BJ (cell line): Measurements from ENCODE around the gene SIGLEC8. TPM values are rescaled to one million over a fixed set of nuclear protein-coding genes. Genes with fewer than 3 reads are reported as not detected.
"Not testable (repeated sequence)": the region's sequence is repeated elsewhere in the genome, so short reads cannot be mapped to it uniquely, and the experiment has no call there.

Experiments used
- CTCF ChIA-PET: fragments of 350-600 bp; formaldehyde crosslinking; extraction: SDS; loops from one replicate; lab custom pipeline; 2021; ENCODE audit warnings: antibody characterized with exemption, inconsistent platforms; lab: Yijun Ruan, JAX
- POLR2A ChIA-PET: fragments of 300-600 bp; sonication (Branson Sonifier 250); formaldehyde crosslinking; extraction: SDS; loops from one replicate; lab custom pipeline; 2021; ENCODE audit warnings: antibody characterized with exemption; lab: Charles Lee
- DNase-seq: peaks from one replicate; pipeline ENCODE4 v3.0.0-alpha.2; 2011; ENCODE audit warnings: low read depth
- H3K27me3 ChIP-seq: 2 replicates; pipeline ENCODE4 v1.6.0; 2011; ENCODE audit warnings: low read length; ENCODE audit not compliant: control insufficient read depth, insufficient read depth
- H3K36me3 ChIP-seq: 2 replicates; pipeline ENCODE4 v1.5.1; 2011; ENCODE audit warnings: low read length; ENCODE audit not compliant: control insufficient read depth, insufficient read depth
- H3K4me3 ChIP-seq: 2 replicates; pipeline ENCODE4 v1.5.1; 2011; ENCODE audit warnings: low read depth, mild to moderate bottlenecking, control low read depth, low read length
- CTCF ChIP-seq: IDR thresholded peaks from 2 replicates; pipeline ENCODE4 v1.5.1; 2011; ENCODE audit warnings: low read depth, mild to moderate bottlenecking, control low read depth, inconsistent platforms, low read length, moderate library complexity; ENCODE audit not compliant: insufficient read depth
- polyA plus RNA-seq: library from polyadenylated mRNA; depleted of rRNA; stranded (reverse); fragments of >200 nt; gene quantifications from 2 replicates; pipeline ENCODE4 v1.2.3, GENCODE V29; 2011

SIGLEC8 gene
- polyA plus RNA-seq, 1 experiment, result not detected

- no peak for DNase-seq
- no peaks in the 10 kb centered on the region for H3K27me3 ChIP-seq
- H3K36me3 ChIP-seq, result no peaks in the 10 kb centered on the region
- CTCF ChIA-PET, result no interaction called here
- POLR2A ChIA-PET, result no interaction called here
- no peak for TF ChIP-seq CTCF
- no peak overlapping the region for H3K4me3 ChIP-seq
Observed at GRCh38 chr19:51427201-51427600, 31.1 kb downstream of the SIGLEC8 start.

- no peak for DNase-seq
- POLR2A ChIA-PET, result no interaction called here
Observed at GRCh38 chr19:51422053-51422448, 36.2 kb downstream of the SIGLEC8 start.

GRCh38 chr19:51421229-51422052 lies 36.8 kb downstream of the SIGLEC8 start:
- no peaks in the 10 kb centered on the region for H3K36me3 ChIP-seq
- ChIA-PET POLR2A (no interaction called here), CTCF (interaction anchor here (0.6 to 2.7 kb wide), 19 partner anchors 11 to 356 kb away, joined by 3 to 10 read pairs (median 3); partner anchors contain the start of gene HAS1)
- no peaks in the 10 kb centered on the region for H3K27me3 ChIP-seq
- DNase-seq, result no peak
- 0 out of 2 replicates have a peak, but pooled peaks have one; percentile 4 for TF ChIP-seq CTCF
- no peak overlapping the region for H3K4me3 ChIP-seq

More at GRCh38 chr19:51422053-51422448, 36.2 kb downstream of the SIGLEC8 start:
- H3K36me3 ChIP-seq, result no peaks in the 10 kb centered on the region
- TF ChIP-seq CTCF, result peak; percentile 99
- CTCF ChIA-PET, result interaction anchor here (0.6 to 2.7 kb wide), 18 partner anchors 12 to 355 kb away, joined by 3 to 10 read pairs (median 3); partner anchors contain the start of gene HAS1
- H3K27me3 ChIP-seq, result no peaks in the 10 kb centered on the region
- H3K4me3 ChIP-seq, result no peak overlapping the region

GRCh38 chr19:51420511-51420910 lies 37.7 kb downstream of the SIGLEC8 start:
- not testable (repeated sequence) for H3K4me3 ChIP-seq, H3K27me3 ChIP-seq, DNase-seq, H3K36me3 ChIP-seq
- ChIA-PET POLR2A (interaction anchor here (0.6 kb wide), 1 partner anchor 46 kb away, joined by 3 read pairs; no protein-coding TSS in a partner anchor), CTCF (interaction anchor here (0.7 to 2.7 kb wide), 6 partner anchors 10 to 237 kb away, joined by 3 to 10 read pairs (median 6); no protein-coding TSS in a partner anchor)

- Histone ChIP-seq H3K4me3 (no peak overlapping the region), H3K27me3 (no peaks in the 10 kb centered on the region), H3K36me3 (no peaks in the 10 kb centered on the region)
- no peak for TF ChIP-seq CTCF
- DNase-seq, result no peak
- ChIA-PET CTCF (interaction anchor here (1.0 to 2.9 kb wide), 2 partner anchors 21 to 121 kb away, joined by 3 to 16 read pairs; no protein-coding TSS in a partner anchor), POLR2A (no interaction called here)
Observed at GRCh38 chr19:51418707-51419106, 39.5 kb downstream of the SIGLEC8 start.
